Adrenal gland (tissue), 12 donors: ENCODE results near the gene SSU72. TPM values are rescaled to one million over a fixed set of nuclear protein-coding genes. Genes with fewer than 3 reads are reported as not detected.
A peak's percentile ranks its signal among the peaks of the same experiment; 100 is the strongest.
"Not testable (repeated sequence)": the region's sequence is repeated elsewhere in the genome, so short reads cannot be mapped to it uniquely, and the experiment has no call there.

Experiments used
- DNase-seq, 7 donors: peaks; one replicate each; pipeline ENCODE4 v3.0.0-alpha.2; 2019 to 2020
- H3K27ac ChIP-seq, 5 donors: fragments of 200-600 bp; sonication (generic) in 4 of 5; 1 replicate in 3 of 5; 2 replicates in 2 of 5; pipeline versions ENCODE4 v1.5.1 to v1.8.0; 2016 to 2020; ENCODE audit warnings: mild to moderate bottlenecking in 1 of 5
- H3K27me3 ChIP-seq: fragments of 200-600 bp; 2 replicates; pipeline ENCODE4 v1.8.0; 2021
- H3K36me3 ChIP-seq, 2 donors: fragments of 200-600 bp; replicated peaks in 1 of 2; 1 replicate in 1 of 2; 2 replicates in 1 of 2; pipeline versions ENCODE4 v1.5.1 to v1.8.0; 2018 to 2022
- H3K4me1 ChIP-seq, 2 donors: fragments of 200-600 bp; replicated peaks in 1 of 2; 1 replicate in 1 of 2; 2 replicates in 1 of 2; pipeline versions ENCODE4 v1.5.1 to v1.8.0; 2018 to 2021
- H3K4me3 ChIP-seq, 4 donors: fragments of 200-600 bp; sonication (generic) in 3 of 4; one replicate each; pipeline ENCODE4 v1.5.1; 2016 to 2018
- H3K9me3 ChIP-seq, 3 donors: fragments of 200-600 bp; sonication (generic) in 1 of 3; replicated peaks in 1 of 3; 1 replicate in 2 of 3; 2 replicates in 1 of 3; pipeline versions ENCODE4 v1.5.1 to v1.8.0; 2016 to 2021
- POLR2A ChIP-seq, 2 donors: fragments of 450-650 bp; IDR thresholded peaks; one replicate each; pipeline ENCODE4 v1.6.1; 2017; ENCODE audit warnings: antibody characterized with exemption in 2 of 2, mild to moderate bottlenecking in 2 of 2, moderate library complexity in 1 of 2
- WGBS, 4 donors: extraction: QIAGEN DNeasy Blood & Tissue Kit in 2 of 4; methylation state at CpG; one replicate each; pipeline versions ENCODE4 v1.1.5 to v1.1.7; 2013 to 2017; 5-methylcytosine and 5-hydroxymethylcytosine counted together
- intact Hi-C, 2 donors: fragments of 100-400 bp; cut with DNase I; formaldehyde crosslinking; loops; one replicate each; pipeline versions ENCODE4 v1.14.1 to v1.15.0; 2022 to 2023
- polyA plus RNA-seq, 3 donors: library from polyadenylated mRNA; stranded (reverse); fragments of 200-250 nt in 2 of 3; fragments of 350-450 nt in 1 of 3; fragmentation: Illumina TruSeq in 1 of 3; extraction: RNeasy Lipid Tissue Mini Kit (QIAGEN cat#74804) in 1 of 3; gene quantifications; one replicate each; pipeline ENCODE4 v1.2.3, GENCODE V29; 2013 to 2014
- total RNA-seq, 9 donors: library from RNA; depleted of rRNA in 4 of 9; stranded (reverse); fragments of >200 nt in 4 of 9; fragments of 120-200 nt in 1 of 9; fragmentation: NEBNext Ultra II Directional in 1 of 9; extraction: Animal tissue kit (Norgen Biotek cat#: 25700) in 1 of 9; gene quantifications; one replicate each; pipeline versions ENCODE4 v1.1.0 to v1.2.4, GENCODE V29; 2013 to 2023
- TF ChIP-seq, protein P1 (sequence below), 6 experiments: fragments of 450-650 bp in 4 of 6; fragments of 200-600 bp in 2 of 6; sonication (generic) in 1 of 6; IDR thresholded peaks; 1 replicate in 5 of 6; 2 replicates in 1 of 6; pipeline versions ENCODE4 v1.5.1 to v1.8.0; 2016 to 2021; ENCODE audit warnings: antibody characterized with exemption in 6 of 6, mild to moderate bottlenecking in 2 of 6, moderate library complexity in 1 of 6
- donor health status: healthy with polysubstance abuse.
- donor health status: Bipolar disorder and iron deficiency.
- donor health status: DM: yes; HTN: yes; CAD: no.
- donor health status: DM: no; HTN: no; CAD: no.
- donor health status: DM: no; HTN: no; CAD: no.
- donor health status: DM: yes; HTN: yes; CAD: no.

SSU72 gene
- total and polyA plus RNA-seq, 12 donors = 50.1 to 219 (median 108) TPM

DNA sequence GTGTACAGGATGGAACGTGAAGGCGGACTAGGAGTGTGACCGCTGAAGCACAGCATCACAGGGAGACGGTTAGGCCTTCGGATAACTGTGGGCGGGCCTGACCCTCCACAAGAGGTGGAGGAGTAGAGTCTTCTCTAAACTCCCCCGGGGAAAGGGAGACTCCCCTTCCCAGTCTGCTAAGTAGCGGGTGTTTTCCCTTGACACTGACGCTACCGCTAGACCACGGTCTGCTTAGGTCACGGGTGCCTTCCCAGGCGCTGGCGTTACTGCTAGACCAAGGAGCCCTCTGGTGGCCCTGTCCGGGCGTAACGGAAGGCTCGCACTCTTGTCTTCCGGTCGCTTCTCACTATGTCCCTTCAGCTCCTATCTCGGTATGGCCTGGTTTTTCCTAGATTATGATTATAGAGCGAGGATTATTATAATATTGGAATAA is 69.3 kb downstream of the SSU72 start:
- H3K4me3 ChIP-seq, H3K9me3 ChIP-seq, intact Hi-C loops, H3K4me1 ChIP-seq, H3K27me3 ChIP-seq, H3K36me3 ChIP-seq: not testable (repeated sequence)
- TF ChIP-seq, protein P1, sequence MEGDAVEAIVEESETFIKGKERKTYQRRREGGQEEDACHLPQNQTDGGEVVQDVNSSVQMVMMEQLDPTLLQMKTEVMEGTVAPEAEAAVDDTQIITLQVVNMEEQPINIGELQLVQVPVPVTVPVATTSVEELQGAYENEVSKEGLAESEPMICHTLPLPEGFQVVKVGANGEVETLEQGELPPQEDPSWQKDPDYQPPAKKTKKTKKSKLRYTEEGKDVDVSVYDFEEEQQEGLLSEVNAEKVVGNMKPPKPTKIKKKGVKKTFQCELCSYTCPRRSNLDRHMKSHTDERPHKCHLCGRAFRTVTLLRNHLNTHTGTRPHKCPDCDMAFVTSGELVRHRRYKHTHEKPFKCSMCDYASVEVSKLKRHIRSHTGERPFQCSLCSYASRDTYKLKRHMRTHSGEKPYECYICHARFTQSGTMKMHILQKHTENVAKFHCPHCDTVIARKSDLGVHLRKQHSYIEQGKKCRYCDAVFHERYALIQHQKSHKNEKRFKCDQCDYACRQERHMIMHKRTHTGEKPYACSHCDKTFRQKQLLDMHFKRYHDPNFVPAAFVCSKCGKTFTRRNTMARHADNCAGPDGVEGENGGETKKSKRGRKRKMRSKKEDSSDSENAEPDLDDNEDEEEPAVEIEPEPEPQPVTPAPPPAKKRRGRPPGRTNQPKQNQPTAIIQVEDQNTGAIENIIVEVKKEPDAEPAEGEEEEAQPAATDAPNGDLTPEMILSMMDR (IDR thresholded peaks at IDR 0.05) = peak in 5 of 6 experiments; percentile 5 to 56 (median 36)
- DNase-seq = peak in 6 of 7 donors; percentile 57 to 88 (median 72)
- WGBS, 4 donors = 6 to 19% (median 15%) methylated on average over 11 to 16 of the region's 22 CpGs
- H3K27ac ChIP-seq = peak overlapping the region; percentile 84 to 97 (median 87)

GRCh38 chr1:1504777-1505365 is 69.8 kb downstream of the SSU72 start:
- H3K4me3 ChIP-seq, H3K27me3 ChIP-seq, intact Hi-C loops, H3K4me1 ChIP-seq, H3K9me3 ChIP-seq, H3K36me3 ChIP-seq: not testable (repeated sequence)
- peak; percentile 60 to 83 for TF ChIP-seq POLR2A (IDR thresholded peaks at IDR 0.05)
- TF ChIP-seq, protein P1 (IDR thresholded peaks at IDR 0.05) = peak; percentile 64 to 91 (median 84)
- WGBS, 4 donors = 20 to 32% (median 25%) methylated on average over 16 of the region's 16 CpGs
- peak overlapping the region; percentile 84 to 97 (median 87) for H3K27ac ChIP-seq
- DNase-seq = peak; percentile 85 to 97 (median 93)

GRCh38 chr1:1495461-1495975 is 79.1 kb downstream of the SSU72 start:
- H3K27me3 ChIP-seq, H3K36me3 ChIP-seq, H3K27ac ChIP-seq, H3K4me1 ChIP-seq, intact Hi-C loops, H3K4me3 ChIP-seq, DNase-seq, H3K9me3 ChIP-seq: not testable (repeated sequence)
- WGBS, 4 donors = 80 to 94% (median 90%) methylated on average over 1 to 18 of the region's 18 CpGs

DNA sequence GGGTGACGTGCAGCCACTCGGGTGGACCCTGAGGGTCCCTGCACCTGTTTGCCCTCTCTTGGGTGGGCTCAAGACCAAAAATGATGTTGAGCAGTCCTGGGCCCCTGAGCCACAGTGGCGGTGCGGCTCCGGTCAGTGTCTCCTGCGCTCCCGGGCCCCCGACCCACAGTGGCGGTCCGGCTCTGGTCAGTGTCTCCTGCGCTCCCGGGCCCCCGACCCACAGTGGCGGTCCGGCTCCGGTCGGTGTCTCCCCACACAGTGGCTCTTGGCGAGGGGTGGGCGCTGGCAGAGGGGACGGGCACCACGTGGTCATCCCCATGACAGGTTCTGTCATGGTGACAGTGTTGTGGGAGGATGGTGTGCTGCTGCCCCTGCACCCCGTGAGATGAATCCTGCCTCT is 80.4 kb downstream of the SSU72 start:
- intact Hi-C loops, H3K27ac ChIP-seq, H3K4me1 ChIP-seq, H3K4me3 ChIP-seq, DNase-seq, H3K27me3 ChIP-seq, H3K9me3 ChIP-seq: not testable (repeated sequence)
- 78 to 98% (median 98%) methylated on average over 2 to 22 of the region's 22 CpGs for WGBS, 4 donors
- peaks cover 0 to 20% of the 10 kb centered on the region in 2 donors for H3K36me3 ChIP-seq

Other genes with a start within 250 kb of the SSU72 start
- gene TAS1R3, start 243.6 kb downstream of the SSU72 start, total RNA-seq = under 1 TPM; 0.06 to 0.86 (median 0.52) TPM
- gene TAS1R3, start 243.6 kb downstream of the SSU72 start, polyA plus RNA-seq = under 1 TPM; 0.05 to 0.72 (median 0.61) TPM
- gene DVL1, start 225.4 kb downstream of the SSU72 start, total RNA-seq = 100 to 1,000 TPM in 3 of 9 donors, 10 to 100 TPM in 6; 55.8 to 137 (median 88.6) TPM
- gene DVL1, start 225.4 kb downstream of the SSU72 start, polyA plus RNA-seq = 100 to 1,000 TPM in 2 of 3 donors, 1 to 10 TPM in 1; 4.0 to 279 (median 144) TPM
- 100 to 1,000 TPM in 1 of 9 donors, 10 to 100 TPM in 8; 17.5 to 104 (median 42.8) TPM for gene MXRA8, start 216.3 kb downstream of the SSU72 start, total RNA-seq
- 10 to 100 TPM in 2 of 3 donors, 1 to 10 TPM in 1; 8.4 to 90.3 (median 70.8) TPM for gene MXRA8, start 216.3 kb downstream of the SSU72 start, polyA plus RNA-seq
- 100 to 1,000 TPM in 8 of 9 donors, 10 to 100 TPM in 1; 89.6 to 260 (median 155) TPM for gene AURKAIP1, start 199.7 kb downstream of the SSU72 start, total RNA-seq
- gene AURKAIP1, start 199.7 kb downstream of the SSU72 start, polyA plus RNA-seq = 100 to 1,000 TPM in 2 of 3 donors, 10 to 100 TPM in 1; 44.2 to 317 (median 226) TPM
- gene CCNL2, start 175.5 kb downstream of the SSU72 start, total RNA-seq = 100 to 1,000 TPM in 7 of 9 donors, 10 to 100 TPM in 2; 53.4 to 264 (median 165) TPM
- 100 to 1,000 TPM in 2 of 3 donors, 10 to 100 TPM in 1; 65.2 to 893 (median 593) TPM for gene CCNL2, start 175.5 kb downstream of the SSU72 start, polyA plus RNA-seq
- 100 to 1,000 TPM in 8 of 9 donors, 10 to 100 TPM in 1; 98.9 to 276 (median 160) TPM for gene MRPL20, start 167.6 kb downstream of the SSU72 start, total RNA-seq
- gene MRPL20, start 167.6 kb downstream of the SSU72 start, polyA plus RNA-seq = 100 to 1,000 TPM; 116 to 175 (median 134) TPM
- gene ANKRD65, start 153.6 kb downstream of the SSU72 start, total RNA-seq = 1 to 10 TPM in 5 of 9 donors, under 1 TPM in 4; 0.22 to 2.6 (median 1.4) TPM
- 1 to 10 TPM in 2 of 3 donors, under 1 TPM in 1; 0.53 to 3.4 (median 2.2) TPM for gene ANKRD65, start 153.6 kb downstream of the SSU72 start, polyA plus RNA-seq
- gene VWA1, start 139.2 kb downstream of the SSU72 start, total RNA-seq = 10 to 100 TPM in 8 of 9 donors, 1 to 10 TPM in 1; 4.7 to 49.0 (median 30.0) TPM
- 10 to 100 TPM in 2 of 3 donors, under 1 TPM in 1; 0.99 to 39.3 (median 25.9) TPM for gene VWA1, start 139.2 kb downstream of the SSU72 start, polyA plus RNA-seq
- 1 to 10 TPM in 2 of 9 donors, under 1 TPM in 4, not detected in 3; under 0.01 to 1.4 (median 0.52) TPM for gene ATAD3C, start 125.2 kb downstream of the SSU72 start, total RNA-seq
- gene ATAD3C, start 125.2 kb downstream of the SSU72 start, polyA plus RNA-seq = 1 to 10 TPM in 1 of 3 donors, under 1 TPM in 2; 0.09 to 1.2 (median 0.72) TPM
- gene ATAD3B, start 103.1 kb downstream of the SSU72 start, total RNA-seq = 10 to 100 TPM in 6 of 9 donors, 1 to 10 TPM in 3; 6.3 to 30.3 (median 11.2) TPM
- 100 to 1,000 TPM in 1 of 3 donors, 10 to 100 TPM in 1, 1 to 10 TPM in 1; 5.3 to 109 (median 48.4) TPM for gene ATAD3B, start 103.1 kb downstream of the SSU72 start, polyA plus RNA-seq
- gene ATAD3A, start 62.7 kb downstream of the SSU72 start, total RNA-seq = 10 to 100 TPM; 16.9 to 46.3 (median 29.0) TPM
- gene ATAD3A, start 62.7 kb downstream of the SSU72 start, polyA plus RNA-seq = 10 to 100 TPM in 2 of 3 donors, 1 to 10 TPM in 1; 7.8 to 40.7 (median 25.1) TPM
- gene TMEM240, start 34.2 kb downstream of the SSU72 start, total RNA-seq = 1 to 10 TPM in 8 of 9 donors, under 1 TPM in 1; 0.95 to 7.0 (median 3.9) TPM
- gene TMEM240, start 34.2 kb downstream of the SSU72 start, polyA plus RNA-seq = 10 to 100 TPM in 1 of 3 donors, 1 to 10 TPM in 1, not detected in 1; 5.5 to 12.4 TPM
- 10 to 100 TPM in 8 of 9 donors, 1 to 10 TPM in 1; 9.4 to 73.6 (median 33.7) TPM for gene FNDC10, start 25.3 kb upstream of the SSU72 start, total RNA-seq
- 10 to 100 TPM in 2 of 3 donors, 1 to 10 TPM in 1; 2.0 to 40.1 (median 39.7) TPM for gene FNDC10, start 25.3 kb upstream of the SSU72 start, polyA plus RNA-seq
- gene MIB2, start 40.6 kb upstream of the SSU72 start, total RNA-seq = 100 to 1,000 TPM in 2 of 9 donors, 10 to 100 TPM in 7; 25.5 to 158 (median 85.3) TPM
- gene MIB2, start 40.6 kb upstream of the SSU72 start, polyA plus RNA-seq = 100 to 1,000 TPM in 2 of 3 donors, 1 to 10 TPM in 1; 1.3 to 608 (median 224) TPM
- gene MMP23B, start 57.3 kb upstream of the SSU72 start, total RNA-seq = 10 to 100 TPM in 3 of 9 donors, 1 to 10 TPM in 6; 1.6 to 21.5 (median 7.8) TPM
- 10 to 100 TPM in 1 of 3 donors, 1 to 10 TPM in 1, not detected in 1; 9.8 to 28.0 TPM for gene MMP23B, start 57.3 kb upstream of the SSU72 start, polyA plus RNA-seq
- gene CDK11B, start 84.1 kb upstream of the SSU72 start, total RNA-seq = 10 to 100 TPM in 8 of 9 donors, 1 to 10 TPM in 1; 8.8 to 23.6 (median 16.7) TPM
- 10 to 100 TPM; 26.5 to 65.4 (median 43.6) TPM for gene CDK11B, start 84.1 kb upstream of the SSU72 start, polyA plus RNA-seq
- 10 to 100 TPM; 20.6 to 89.5 (median 50.6) TPM for gene SLC35E2B, start 117.9 kb upstream of the SSU72 start, total RNA-seq
- gene SLC35E2B, start 117.9 kb upstream of the SSU72 start, polyA plus RNA-seq = 10 to 100 TPM; 11.2 to 50.8 (median 37.4) TPM
- 10 to 100 TPM in 7 of 9 donors, 1 to 10 TPM in 2; 2.1 to 44.2 (median 18.7) TPM for gene CDK11A, start 149.5 kb upstream of the SSU72 start, total RNA-seq
- 100 to 1,000 TPM in 1 of 3 donors, 10 to 100 TPM in 2; 15.8 to 302 (median 95.8) TPM for gene CDK11A, start 149.5 kb upstream of the SSU72 start, polyA plus RNA-seq
- gene NADK, start 203.6 kb upstream of the SSU72 start, total RNA-seq = 100 to 1,000 TPM in 8 of 9 donors, 10 to 100 TPM in 1; 66.2 to 195 (median 170) TPM
- gene NADK, start 203.6 kb upstream of the SSU72 start, polyA plus RNA-seq = 100 to 1,000 TPM in 2 of 3 donors, 10 to 100 TPM in 1; 73.0 to 150 (median 102) TPM